Measurements from ENCODE around the gene GRID2IP.

DNA sequence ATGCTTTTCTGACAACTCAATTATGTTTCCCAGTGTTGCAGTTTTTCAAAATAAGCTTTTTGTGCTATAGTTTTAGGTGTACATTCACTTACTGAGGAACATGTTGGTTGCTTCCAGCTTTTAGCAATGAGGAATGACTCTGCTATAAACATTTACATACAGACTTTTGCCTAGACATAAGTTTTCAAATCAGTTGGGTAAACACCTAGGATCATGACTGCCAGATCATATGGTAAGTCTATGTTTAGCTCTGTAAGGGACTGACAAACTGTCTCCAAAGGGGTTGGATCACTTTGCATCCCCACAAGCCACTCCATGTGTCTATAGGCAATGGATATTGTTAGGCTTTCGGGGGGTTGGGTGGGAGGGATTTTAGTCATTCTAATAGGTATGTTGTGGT, 10.8 kb upstream of the GRID2IP start:
- no peak for TF ChIP-seq EZH2 (IDR thresholded peaks at IDR 0.05; ENCODE audit: borderline replicate concordance, insufficient read depth, low read depth, low read length, poor library complexity, severe bottlenecking)
- TF ChIP-seq CTCF (IDR thresholded peaks at IDR 0.05) = no peak

All from B cell (primary cell).